Measurements from ENCODE around the gene TGFB1.

Gene TGFB1

DNA sequence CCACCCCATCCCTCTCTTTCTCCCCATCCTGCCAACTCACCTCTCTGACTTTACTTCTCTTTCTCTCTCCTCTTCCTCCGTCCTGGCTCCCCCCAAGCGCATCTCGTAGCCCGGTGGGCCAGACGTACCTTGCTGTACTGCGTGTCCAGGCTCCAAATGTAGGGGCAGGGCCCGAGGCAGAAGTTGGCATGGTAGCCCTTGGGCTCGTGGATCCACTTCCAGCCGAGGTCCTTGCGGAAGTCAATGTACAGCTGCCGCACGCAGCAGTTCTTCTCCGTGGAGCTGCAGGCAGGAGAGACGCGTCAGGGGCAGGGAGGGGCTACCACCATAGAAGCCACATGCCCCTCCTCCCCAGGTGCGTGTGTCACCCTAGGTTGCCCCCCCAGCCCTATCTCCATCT is 21.7 kb downstream of the TGFB1 start:
- DNase-seq (ENCODE audit: low read depth), result no peak
- TF ChIP-seq CTCF (IDR thresholded peaks at IDR 0.05; ENCODE audit: control insufficient read depth, insufficient read depth, low read depth, low read length, missing control alignments), result no peak
- H3K4me3 ChIP-seq (ENCODE audit: control insufficient read depth, low read depth, low read length), result no peak overlapping the region

GRCh38 chr19:41330946-41331678 is 22.6 kb downstream of the TGFB1 start:
- no peak for TF ChIP-seq CTCF (IDR thresholded peaks at IDR 0.05; ENCODE audit: control insufficient read depth, insufficient read depth, low read depth, low read length, missing control alignments)
- no peak overlapping the region for H3K4me3 ChIP-seq (ENCODE audit: control insufficient read depth, low read depth, low read length)
- DNase-seq (ENCODE audit: low read depth), result no peak

DNA sequence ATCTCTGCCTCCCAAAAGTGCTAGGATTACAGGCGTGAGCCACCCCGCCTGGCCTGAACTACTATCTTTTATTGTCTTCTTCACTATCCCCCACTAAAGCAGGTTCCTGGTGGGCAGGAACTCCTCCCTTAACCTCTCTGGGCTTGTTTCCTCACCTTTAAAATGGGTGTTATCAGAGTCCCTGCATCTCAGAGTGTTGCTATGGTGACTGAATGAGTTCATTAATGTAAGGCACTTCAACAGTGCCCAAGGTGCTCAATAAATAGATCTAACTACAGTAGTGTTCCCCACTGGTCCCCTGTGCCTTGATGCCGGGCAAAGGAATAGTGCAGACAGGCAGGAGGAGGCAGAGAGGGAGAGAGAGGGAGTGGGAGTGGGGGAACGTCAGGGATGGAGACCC is 23.2 kb downstream of the TGFB1 start:
- no peak overlapping the region for H3K4me3 ChIP-seq (ENCODE audit: control insufficient read depth, low read depth, low read length)
- no peak for TF ChIP-seq CTCF (IDR thresholded peaks at IDR 0.05; ENCODE audit: control insufficient read depth, insufficient read depth, low read depth, low read length, missing control alignments)
- no peak for DNase-seq (ENCODE audit: low read depth)

GRCh38 chr19:41328842-41329225 is 24.9 kb downstream of the TGFB1 start:
- no peak for DNase-seq (ENCODE audit: low read depth)
- no peak overlapping the region for H3K4me3 ChIP-seq (ENCODE audit: control insufficient read depth, low read depth, low read length)
- no peak for TF ChIP-seq CTCF (IDR thresholded peaks at IDR 0.05; ENCODE audit: control insufficient read depth, insufficient read depth, low read depth, low read length, missing control alignments)

- TF ChIP-seq CTCF (IDR thresholded peaks at IDR 0.05; ENCODE audit: control insufficient read depth, insufficient read depth, low read depth, low read length, missing control alignments), result no peak
- no peak overlapping the region for H3K4me3 ChIP-seq (ENCODE audit: control insufficient read depth, low read depth, low read length)
- no peak for DNase-seq (ENCODE audit: low read depth)
These were observed 25.4 kb downstream of the TGFB1 start for GRCh38 chr19:41328157-41328841.

- DNase-seq (ENCODE audit: low read depth), result no peak
- TF ChIP-seq CTCF (IDR thresholded peaks at IDR 0.05; ENCODE audit: control insufficient read depth, insufficient read depth, low read depth, low read length, missing control alignments), result no peak
- no peak overlapping the region; the same call in 1 of the 2 replicates for H3K4me3 ChIP-seq (ENCODE audit: control insufficient read depth, low read depth, low read length)
These were observed 26.1 kb downstream of the TGFB1 start for GRCh38 chr19:41327576-41328156.

Measured in AG09309 (cell line).